HepG2 (cell line): ENCODE results near the gene OR6V1. TPM values are rescaled to one million over a fixed set of nuclear protein-coding genes. Genes with fewer than 3 reads are reported as not detected.
"Not testable (repeated sequence)": the region's sequence is repeated elsewhere in the genome, so short reads cannot be mapped to it uniquely, and the experiment has no call there.

Source experiments
- ATAC-seq: fragments of 200-7000 bp; cut with Tn5 transposase; 3 replicates; pipeline ENCODE4 v1.9.1; 2020; ENCODE audit warnings: mild to moderate bottlenecking, moderate library complexity
- BruUV-seq: library from RNA; stranded (reverse); fragments of 400-500 nt; replicated peaks from 2 replicates; lab custom pipeline; 2021; lab: Mats Ljungman, UMichigan
- CTCF ChIA-PET: fragments of 300-600 bp; formaldehyde crosslinking; extraction: SDS; loops from one replicate; lab custom pipeline; 2021; ENCODE audit warnings: low total read pairs, inconsistent platforms, low intra/inter-chr PET ratio; lab: Yijun Ruan, JAX
- POLR2A ChIA-PET: fragments of 350-600 bp; sonication (Branson Sonifier 250); formaldehyde crosslinking; loops from one replicate; lab custom pipeline; 2020; ENCODE audit warnings: antibody characterized with exemption, inconsistent platforms; lab: Yijun Ruan, JAX
- DNase-seq: peaks from one replicate; pipeline ENCODE4 v3.0.0-alpha.2; 2015; ENCODE audit warnings: low spot score
- FAIRE-seq: peaks from 3 replicates; lab custom pipeline; 2011; peaks lifted over from hg19 to GRCh38; lab: Jason Lieb, UNC
- H2AFZ ChIP-seq: one replicate; pipeline ENCODE4 v1.6.1; 2011; ENCODE audit warnings: low read length, inconsistent platforms
- H3K27ac ChIP-seq: fragments of 300-600 bp; 3 replicates; pipeline ENCODE4 v1.8.0; 2011; ENCODE audit warnings: mixed run types, mild to moderate bottlenecking, mixed read lengths, low read length, inconsistent platforms; ENCODE audit not compliant: insufficient read depth; ENCODE audit errors: extremely low read length
- H3K27me3 ChIP-seq, 2 experiments: fragments of 200-600 bp in 1 of 2; 2 replicates in 1 of 2; 3 replicates in 1 of 2; pipeline versions ENCODE4 v1.6.0 to v1.8.0; 2011; ENCODE audit warnings: low read length in 2 of 2, mild to moderate bottlenecking in 2 of 2, moderate library complexity in 2 of 2, inconsistent platforms in 1 of 2; ENCODE audit not compliant: insufficient read depth in 2 of 2, control insufficient read depth in 1 of 2
- H3K36me3 ChIP-seq, 2 experiments: fragments of 200-600 bp in 1 of 2; replicated peaks in 1 of 2; 2 replicates in 1 of 2; 3 replicates in 1 of 2; pipeline versions ENCODE4 v1.5.1 to v1.8.0; 2011; ENCODE audit warnings: low read length in 2 of 2, inconsistent platforms in 1 of 2; ENCODE audit not compliant: insufficient read depth in 2 of 2, control insufficient read depth in 1 of 2
- H3K4me1 ChIP-seq: 2 replicates; pipeline ENCODE4 v1.5.1; 2012; ENCODE audit warnings: low read length, inconsistent platforms; ENCODE audit not compliant: insufficient read depth
- H3K4me2 ChIP-seq: 2 replicates; pipeline ENCODE4 v1.6.0; 2011; ENCODE audit warnings: low read depth, low read length, inconsistent platforms
- H3K4me3 ChIP-seq, 3 experiments: fragments of 200-600 bp in 1 of 3; sonication (generic), shearing (Covaris generic) in 1 of 3; replicated peaks in 1 of 3; 2 replicates each; pipeline ENCODE4 v1.5.1; 2011 to 2016; ENCODE audit warnings: low read length in 3 of 3, inconsistent platforms in 2 of 3, low read depth in 2 of 3, mild to moderate bottlenecking in 2 of 3, control low read depth in 1 of 3, mixed read lengths in 1 of 3; ENCODE audit not compliant: insufficient read depth in 1 of 3
- H3K79me2 ChIP-seq: one replicate; pipeline ENCODE4 v1.6.1; 2011; ENCODE audit warnings: low read length, inconsistent platforms; ENCODE audit not compliant: insufficient read depth
- H3K9ac ChIP-seq: 2 replicates; pipeline ENCODE4 v1.6.0; 2011; ENCODE audit warnings: mild to moderate bottlenecking, low read depth, low read length, inconsistent platforms; ENCODE audit not compliant: insufficient read depth
- H3K9me3 ChIP-seq: 2 replicates; pipeline ENCODE4 v1.5.1; 2012; ENCODE audit warnings: mild to moderate bottlenecking, low read length
- H4K20me1 ChIP-seq: 2 replicates; pipeline ENCODE4 v1.6.0; 2011; ENCODE audit warnings: inconsistent platforms, mild to moderate bottlenecking, low read length, moderate library complexity; ENCODE audit not compliant: insufficient read depth
- BATF2 ChIP-seq: sonication (generic); formaldehyde crosslinking; IDR thresholded peaks from 2 replicates; pipeline ENCODE4 v1.8.0; 2022; ENCODE audit warnings: mild to moderate bottlenecking, missing genetic modification reagents, moderate library complexity
- NR2F6 ChIP-seq, 2 experiments: IDR thresholded peaks; 2 replicates each; pipeline ENCODE4 v1.6.1; 2016; ENCODE audit warnings: antibody characterized with exemption in 1 of 2, mild to moderate bottlenecking in 1 of 2
- SRF ChIP-seq: IDR thresholded peaks from 2 replicates; pipeline ENCODE4 v1.6.1; 2011; ENCODE audit warnings: mild to moderate bottlenecking, low read depth, low read length, moderate library complexity
- TFE3 ChIP-seq: IDR thresholded peaks from 2 replicates; pipeline ENCODE4 v1.6.1; 2016
- ZBTB20 ChIP-seq: sonication (generic); formaldehyde crosslinking; IDR thresholded peaks from 2 replicates; pipeline ENCODE4 v1.8.1; 2023; ENCODE audit warnings: missing genetic modification reagents, low read depth, mild to moderate bottlenecking, borderline replicate concordance
- ZKSCAN8 ChIP-seq: IDR thresholded peaks from 2 replicates; pipeline ENCODE4 v1.6.1; 2016; ENCODE audit warnings: borderline replicate concordance, missing genetic modification reagents, missing compliant biosample characterization
- ZNF224 ChIP-seq: sonication (generic); formaldehyde crosslinking; IDR thresholded peaks from 2 replicates; pipeline ENCODE4 v1.5.0; 2020; ENCODE audit warnings: mild to moderate bottlenecking, missing genetic modification reagents
- ZNF281 ChIP-seq: sonication (generic); formaldehyde crosslinking; IDR thresholded peaks from 2 replicates; pipeline ENCODE4 v1.4.0; 2020; ENCODE audit warnings: missing genetic modification reagents, borderline replicate concordance
- ZNF616 ChIP-seq: sonication (generic); formaldehyde crosslinking; IDR thresholded peaks from 2 replicates; pipeline ENCODE4 v1.5.0; 2020; ENCODE audit warnings: low read depth, mild to moderate bottlenecking, missing genetic modification reagents
- WGBS: methylation state at CpG from one replicate; pipeline ENCODE4 v1.1.6; 2017; ENCODE audit warnings: low lambda C conversion rate; 5-methylcytosine and 5-hydroxymethylcytosine counted together
- in situ Hi-C: cut with HindIII; loops from 2 replicates; pipeline ENCODE4 v1.10.0; 2017; ENCODE audit warnings: low pct_unique_long_range_greater_than_20kb; ENCODE audit not compliant: extremely low pct_ligation_motif_present
- intact Hi-C: fragments of 100-400 bp; cut with micrococcal nuclease; formaldehyde crosslinking; loops from one replicate; pipeline ENCODE4 v1.10.0; 2022; ENCODE audit not compliant: unreplicated experiment
- polyA plus RNA-seq, 8 experiments: library from polyadenylated mRNA; depleted of rRNA in 3 of 8; stranded (reverse) in 7 of 8; unstranded in 1 of 8; fragments of >200 nt; fragmentation: Illumina TruSeq in 4 of 8; extraction: Trizol in 4 of 8; gene quantifications; 2 replicates each; pipeline versions ENCODE4 v1.2.1 to v1.2.3, GENCODE V29; 2011 to 2016; ENCODE audit warnings: low read depth in 4 of 8, missing spikeins in 1 of 8, mixed read lengths in 1 of 8; ENCODE audit not compliant: insufficient read depth in 1 of 8
- total RNA-seq, 5 experiments: library from RNA; depleted of rRNA; stranded (reverse); fragments of >200 nt; fragmentation: Illumina TruSeq; extraction: Trizol; gene quantifications; 2 replicates each; pipeline ENCODE4 v1.2.3, GENCODE V29; 2016; ENCODE audit warnings: low read depth in 1 of 5

Gene OR6V1
- total and polyA plus RNA-seq, 2 of the 13 experiments (the other 11 are each of a cell fraction or from before 2014, with no cell fraction given): not detected

- H3K9me3 ChIP-seq, H3K4me1 ChIP-seq, H3K4me2 ChIP-seq, in situ Hi-C loops, intact Hi-C loops, H3K4me3 ChIP-seq, DNase-seq, H3K27me3 ChIP-seq, H4K20me1 ChIP-seq, POLR2A ChIA-PET, H3K27ac ChIP-seq, CTCF ChIA-PET, ATAC-seq, H3K9ac ChIP-seq, H3K79me2 ChIP-seq, FAIRE-seq, H3K36me3 ChIP-seq, BruUV-seq, H2AFZ ChIP-seq: not testable (repeated sequence)
- 51% methylated on average over 13 of the region's 16 CpGs for WGBS
- peak; percentile 58; the same call in 1 of the 2 replicates for TF ChIP-seq ZNF281 (CRISPR knock-in tag)
These were observed 36.5 kb downstream of the OR6V1 start for GRCh38 chr7:143088549-143089231.

GRCh38 chr7:143096146-143096545, 44.0 kb downstream of the OR6V1 start:
- POLR2A ChIA-PET: no interaction called here
- FAIRE-seq: no peak
- no peak for DNase-seq

More at GRCh38 chr7:143096146-143096545, 44.0 kb downstream of the OR6V1 start:
- no peak overlapping the region for H3K4me3 ChIP-seq
- no peak overlapping the region for H3K4me2 ChIP-seq
- in situ Hi-C loops (no loop called here), intact Hi-C loops (no loop called here)
- H3K9me3 ChIP-seq: peaks cover 16% of the 10 kb centered on the region
- H3K9ac ChIP-seq: no peak overlapping the region
- no peak overlapping the region for H3K27ac ChIP-seq
- H2AFZ ChIP-seq: no peak overlapping the region
- CTCF ChIA-PET: no interaction called here
- no peaks in the 10 kb centered on the region for H3K4me1 ChIP-seq
- no TSS peak for BruUV-seq
- H3K79me2 ChIP-seq: no peaks in the 10 kb centered on the region
- H3K27me3 ChIP-seq: no peaks in the 10 kb centered on the region
- H3K36me3 ChIP-seq: no peaks in the 10 kb centered on the region
- TF ChIP-seq ZBTB20 (CRISPR knock-in tag) (no peak), ZNF224 (CRISPR knock-in tag) (no peak), SRF (no peak), ZKSCAN8 (CRISPR knock-in tag) (no peak), BATF2 (CRISPR knock-in tag) (no peak), TFE3 (no peak), NR2F6 (IDR thresholded peaks at IDR 0.05) (no peak), NR2F6 (CRISPR knock-in tag; IDR thresholded peaks at IDR 0.05) (no peak), ZNF616 (CRISPR knock-in tag) (no peak)
- TF ChIP-seq, all 625 proteins: peak for 0
- ATAC-seq: no peak
- 5% methylated on average over 2 of the region's 2 CpGs for WGBS
- H4K20me1 ChIP-seq: no peaks in the 10 kb centered on the region
